Transverse colon (tissue), 4 donors: ENCODE results near the gene VTI1A. TPM values are rescaled to one million over a fixed set of nuclear protein-coding genes. Genes with fewer than 3 reads are reported as not detected.

ENCODE experiments used
- DNase-seq: peaks from one replicate; pipeline ENCODE4 v3.0.0-alpha.2; 2019
- H3K27ac ChIP-seq, 4 donors: fragments of 200-600 bp; sonication (generic); 2 replicates each; pipeline ENCODE4 v1.5.1; 2016 to 2018; ENCODE audit warnings: inconsistent platforms in 4 of 4
- H3K27me3 ChIP-seq: fragments of 200-600 bp; sonication (generic); 2 replicates; pipeline ENCODE4 v1.5.1; 2017; ENCODE audit warnings: inconsistent platforms
- H3K36me3 ChIP-seq, 4 donors: fragments of 200-600 bp; sonication (generic); 2 replicates each; pipeline ENCODE4 v1.5.1; 2017 to 2019; ENCODE audit warnings: inconsistent platforms in 4 of 4
- H3K4me1 ChIP-seq, 4 donors: fragments of 200-600 bp; sonication (generic); 2 replicates each; pipeline ENCODE4 v1.5.1; 2017 to 2020; ENCODE audit warnings: inconsistent platforms in 4 of 4
- H3K4me3 ChIP-seq, 4 donors: fragments of 200-600 bp; sonication (generic); 1 replicate in 1 of 4; 2 replicates in 3 of 4; pipeline versions ENCODE4 v1.5.1 to v1.6.1; 2017 to 2019; ENCODE audit warnings: inconsistent platforms in 4 of 4
- H3K9me3 ChIP-seq, 2 donors: fragments of 200-600 bp; sonication (generic); 2 replicates each; pipeline ENCODE4 v1.5.1; 2017 to 2019; ENCODE audit warnings: inconsistent platforms in 2 of 2
- EP300 ChIP-seq: sonication (generic); formaldehyde crosslinking; IDR thresholded peaks from one replicate; pipeline ENCODE4 v1.6.1; 2017; ENCODE audit warnings: antibody characterized with exemption, low read depth
- POLR2A ChIP-seq: fragments of 450-650 bp; IDR thresholded peaks from one replicate; pipeline ENCODE4 v1.6.1; 2016; ENCODE audit warnings: antibody characterized with exemption, mild to moderate bottlenecking, moderate library complexity
- POLR2AphosphoS5 ChIP-seq, 3 donors: sonication (generic); formaldehyde crosslinking; IDR thresholded peaks; one replicate each; pipeline ENCODE4 v1.6.1; 2016; ENCODE audit warnings: antibody characterized with exemption in 3 of 3
- WGBS, 2 donors: methylation state at CpG; one replicate each; pipeline ENCODE4 v1.1.5; 2018; ENCODE audit warnings: low coverage in 1 of 2; 5-methylcytosine and 5-hydroxymethylcytosine counted together
- in situ Hi-C, 4 donors: fragments of 200-750 bp; cut with MboI; loops; one replicate each; pipeline versions ENCODE4 v1.15.0 to v1.15.1; 2017; ENCODE audit warnings: low sequenced_read_pairs in 3 of 4, low pct_ligation_motif_present in 1 of 4, low pct_unique_long_range_greater_than_20kb in 1 of 4
- intact Hi-C: fragments of 100-400 bp; cut with DNase I; formaldehyde crosslinking; loops from one replicate; pipeline ENCODE4 v1.15.1; 2023; ENCODE audit warnings: low total_unique reads
- total RNA-seq, 4 donors: library from RNA; depleted of rRNA; stranded (reverse); fragments of >200 nt; gene quantifications; one replicate each; pipeline ENCODE4 v1.1.0, GENCODE V29; 2016
- TF ChIP-seq, protein P1 (sequence below), 5 experiments: fragments of 200-600 bp in 3 of 5; fragments of 450-650 bp in 2 of 5; sonication (generic) in 3 of 5; IDR thresholded peaks; 1 replicate in 2 of 5; 2 replicates in 3 of 5; pipeline ENCODE4 v1.5.1; 2016 to 2017; ENCODE audit warnings: antibody characterized with exemption in 5 of 5, inconsistent platforms in 3 of 5, mild to moderate bottlenecking in 2 of 5, moderate library complexity in 1 of 5

The VTI1A gene
- total RNA-seq, 4 donors from 2014 or later = 65.8 to 211 (median 149) TPM

DNA sequence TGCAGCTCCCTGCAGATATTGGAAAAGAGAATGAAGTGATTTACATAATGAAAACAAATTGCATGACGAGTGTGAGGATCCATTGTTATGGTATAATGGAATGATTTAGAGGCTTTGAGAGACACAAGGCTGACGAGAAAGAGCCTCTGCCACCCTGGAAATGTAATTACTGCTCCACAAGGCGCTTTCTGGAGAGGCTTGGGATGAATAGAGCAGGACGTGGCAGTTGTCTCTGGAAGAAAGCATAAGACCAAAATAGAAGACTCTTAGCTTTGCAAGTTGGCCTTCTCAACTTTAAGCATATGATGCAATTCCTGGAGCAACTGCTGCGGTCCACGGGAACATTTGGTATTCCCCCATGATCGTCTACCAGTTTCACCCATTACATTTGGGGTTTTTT, 321.1 kb downstream of the VTI1A start:
- Histone ChIP-seq H3K27me3 (no peaks in the 10 kb centered on the region), H3K4me3 (no peak overlapping the region), H3K36me3 (no peaks in the 10 kb centered on the region), H3K27ac (no peak overlapping the region), H3K9me3 (no peaks in the 10 kb centered on the region), H3K4me1 (no peaks in the 10 kb centered on the region)
- intact Hi-C loops = no loop called here
- DNase-seq = no peak
- in situ Hi-C loops = no loop called here
- 80 to 85% methylated on average over 7 of the region's 7 CpGs for WGBS, 2 donors
- TF ChIP-seq EP300 (no peak), POLR2A (no peak), POLR2AphosphoS5 (IDR thresholded peaks at IDR 0.05) (no peak)
- TF ChIP-seq, protein P1, sequence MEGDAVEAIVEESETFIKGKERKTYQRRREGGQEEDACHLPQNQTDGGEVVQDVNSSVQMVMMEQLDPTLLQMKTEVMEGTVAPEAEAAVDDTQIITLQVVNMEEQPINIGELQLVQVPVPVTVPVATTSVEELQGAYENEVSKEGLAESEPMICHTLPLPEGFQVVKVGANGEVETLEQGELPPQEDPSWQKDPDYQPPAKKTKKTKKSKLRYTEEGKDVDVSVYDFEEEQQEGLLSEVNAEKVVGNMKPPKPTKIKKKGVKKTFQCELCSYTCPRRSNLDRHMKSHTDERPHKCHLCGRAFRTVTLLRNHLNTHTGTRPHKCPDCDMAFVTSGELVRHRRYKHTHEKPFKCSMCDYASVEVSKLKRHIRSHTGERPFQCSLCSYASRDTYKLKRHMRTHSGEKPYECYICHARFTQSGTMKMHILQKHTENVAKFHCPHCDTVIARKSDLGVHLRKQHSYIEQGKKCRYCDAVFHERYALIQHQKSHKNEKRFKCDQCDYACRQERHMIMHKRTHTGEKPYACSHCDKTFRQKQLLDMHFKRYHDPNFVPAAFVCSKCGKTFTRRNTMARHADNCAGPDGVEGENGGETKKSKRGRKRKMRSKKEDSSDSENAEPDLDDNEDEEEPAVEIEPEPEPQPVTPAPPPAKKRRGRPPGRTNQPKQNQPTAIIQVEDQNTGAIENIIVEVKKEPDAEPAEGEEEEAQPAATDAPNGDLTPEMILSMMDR (IDR thresholded peaks at IDR 0.05) = no peak

- Histone ChIP-seq H3K9me3 (no peaks in the 10 kb centered on the region), H3K4me3 (no peak overlapping the region), H3K4me1 (no peaks in the 10 kb centered on the region), H3K36me3 (no peaks in the 10 kb centered on the region), H3K27ac (no peak overlapping the region), H3K27me3 (no peaks in the 10 kb centered on the region)
- in situ Hi-C loops = no loop called here
- DNase-seq = no peak
- TF ChIP-seq POLR2A (no peak), EP300 (no peak), POLR2AphosphoS5 (IDR thresholded peaks at IDR 0.05) (no peak)
- TF ChIP-seq, protein P1 (IDR thresholded peaks at IDR 0.05) = no peak
- intact Hi-C loops = no loop called here
- WGBS, 2 donors = 58 to 80% methylated on average over 2 of the region's 2 CpGs
Observed at GRCh38 chr10:112769081-112769480, 322.1 kb downstream of the VTI1A start.

GRCh38 chr10:112769611-112770370, 322.8 kb downstream of the VTI1A start:
- Histone ChIP-seq H3K36me3 (no peaks in the 10 kb centered on the region), H3K4me3 (no peak overlapping the region), H3K27ac (no peak overlapping the region), H3K9me3 (no peaks in the 10 kb centered on the region), H3K27me3 (no peaks in the 10 kb centered on the region), H3K4me1 (no peaks in the 10 kb centered on the region)
- no peak for DNase-seq
- intact Hi-C loops = no loop called here
- TF ChIP-seq POLR2AphosphoS5 (IDR thresholded peaks at IDR 0.05) (no peak), POLR2A (no peak)
- WGBS, 2 donors = 92 to 96% methylated on average over 6 of the region's 6 CpGs
- in situ Hi-C loops = no loop called here

DNA sequence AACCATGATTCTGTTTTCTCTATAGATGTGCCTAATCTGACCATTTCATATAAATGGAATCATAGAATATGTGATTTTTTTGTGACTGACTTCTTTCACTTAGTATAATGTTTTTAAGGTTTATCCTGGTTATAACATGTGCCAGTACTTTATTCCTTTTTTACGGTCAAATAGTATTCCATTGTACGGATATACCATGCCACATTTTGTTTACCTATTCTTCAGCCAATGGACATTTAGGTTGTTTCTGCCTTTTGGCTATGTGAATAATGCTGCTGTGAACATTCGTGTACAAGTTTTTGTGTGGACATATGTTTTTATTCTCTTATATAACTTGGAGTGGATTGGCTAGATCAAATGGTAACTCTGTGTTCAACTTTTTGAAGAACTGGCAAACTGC, 324.7 kb downstream of the VTI1A start:
- intact Hi-C loops (no loop called here), in situ Hi-C loops (no loop called here)
- DNase-seq = no peak
- Histone ChIP-seq H3K4me1 (peaks cover 0 to 8% (median 4%) of the 10 kb centered on the region in 4 donors), H3K27ac (no peak overlapping the region), H3K27me3 (no peaks in the 10 kb centered on the region), H3K9me3 (no peaks in the 10 kb centered on the region), H3K4me3 (no peak overlapping the region), H3K36me3 (no peaks in the 10 kb centered on the region)
- 81 to 82% methylated on average over 3 of the region's 3 CpGs for WGBS, 2 donors
- TF ChIP-seq POLR2AphosphoS5 (IDR thresholded peaks at IDR 0.05) = no peak
- no peak for TF ChIP-seq EP300
- TF ChIP-seq, protein P1 (IDR thresholded peaks at IDR 0.05) = no peak
- no peak for TF ChIP-seq POLR2A
